ENCODE data around the gene ARMC8.

Gene ARMC8

GRCh38 chr3:138241061-138241460 lies 54.0 kb downstream of the ARMC8 start:
- no peak overlapping the region for H3K4me3 ChIP-seq (replicated peaks; ENCODE audit: insufficient read depth, low read length)
- H3K27ac ChIP-seq (replicated peaks): no peak overlapping the region
- TF ChIP-seq CTCF (IDR thresholded peaks at IDR 0.05; ENCODE audit: insufficient read depth, low read length) (no peak), POLR2AphosphoS5 (IDR thresholded peaks at IDR 0.05; ENCODE audit: low read depth) (no peak), GABPA (IDR thresholded peaks at IDR 0.05; ENCODE audit: low read depth) (no peak), REST (IDR thresholded peaks at IDR 0.05; ENCODE audit: insufficient replicate concordance, low read depth) (no peak), SPI1 (IDR thresholded peaks at IDR 0.05; ENCODE audit: borderline replicate concordance, low read depth) (no peak)
- no peaks in the 10 kb centered on the region for H3K27me3 ChIP-seq (ENCODE audit: insufficient read depth, poor library complexity, severe bottlenecking)
- no peak for DNase-seq (ENCODE audit: low read depth in 1 of 2, low spot score in 1 of 2)

- TF ChIP-seq POLR2AphosphoS5 (IDR thresholded peaks at IDR 0.05; ENCODE audit: low read depth) (no peak), GABPA (IDR thresholded peaks at IDR 0.05; ENCODE audit: low read depth) (no peak), REST (IDR thresholded peaks at IDR 0.05; ENCODE audit: insufficient replicate concordance, low read depth) (no peak), CTCF (IDR thresholded peaks at IDR 0.05; ENCODE audit: insufficient read depth, low read length) (no peak), SPI1 (IDR thresholded peaks at IDR 0.05; ENCODE audit: borderline replicate concordance, low read depth) (no peak)
- Histone ChIP-seq H3K4me3 (replicated peaks; ENCODE audit: insufficient read depth, low read length) (no peak overlapping the region), H3K27me3 (ENCODE audit: insufficient read depth, poor library complexity, severe bottlenecking) (no peaks in the 10 kb centered on the region), H3K27ac (replicated peaks) (no peak overlapping the region)
- DNase-seq (ENCODE audit: low read depth in 1 of 2, low spot score in 1 of 2): no peak
Observed at GRCh38 chr3:138241676-138242075, 54.6 kb downstream of the ARMC8 start.

GRCh38 chr3:138242466-138242865 lies 55.4 kb downstream of the ARMC8 start:
- TF ChIP-seq POLR2AphosphoS5 (IDR thresholded peaks at IDR 0.05; ENCODE audit: low read depth) (no peak), CTCF (IDR thresholded peaks at IDR 0.05; ENCODE audit: insufficient read depth, low read length) (no peak)

GRCh38 chr3:138245026-138245425 lies 57.9 kb downstream of the ARMC8 start:
- no peak for TF ChIP-seq SPI1 (IDR thresholded peaks at IDR 0.05; ENCODE audit: borderline replicate concordance, low read depth)
- TF ChIP-seq POLR2AphosphoS5 (IDR thresholded peaks at IDR 0.05; ENCODE audit: low read depth): no peak
- no peak for TF ChIP-seq REST (IDR thresholded peaks at IDR 0.05; ENCODE audit: insufficient replicate concordance, low read depth)
- H3K27ac ChIP-seq (replicated peaks): no peak overlapping the region
- no peaks in the 10 kb centered on the region for H3K27me3 ChIP-seq (ENCODE audit: insufficient read depth, poor library complexity, severe bottlenecking)
- no peak for DNase-seq (ENCODE audit: low read depth in 1 of 2, low spot score in 1 of 2)
- no peak overlapping the region for H3K4me3 ChIP-seq (replicated peaks; ENCODE audit: insufficient read depth, low read length)

More at GRCh38 chr3:138242466-138242865, 55.4 kb downstream of the ARMC8 start:
- H3K27me3 ChIP-seq (ENCODE audit: insufficient read depth, poor library complexity, severe bottlenecking): no peaks in the 10 kb centered on the region
- no peak overlapping the region for H3K27ac ChIP-seq (replicated peaks)
- no peak overlapping the region for H3K4me3 ChIP-seq (replicated peaks; ENCODE audit: insufficient read depth, low read length)
- DNase-seq (ENCODE audit: low read depth in 1 of 2, low spot score in 1 of 2): no peak

All from HL-60 (cell line).